Fibroblast of lung (primary cell): Measurements from ENCODE around the gene LRRC3B.

Source experiments
- CTCF ChIP-seq, 2 donors: IDR thresholded peaks in 1 of 2; conservative IDR thresholded peaks in 1 of 2; 1 replicate in 1 of 2; 2 replicates in 1 of 2; pipeline ENCODE4 v1.5.1; 2011 to 2012; ENCODE audit warnings: low read length in 2 of 2, control low read depth in 1 of 2, inconsistent platforms in 1 of 2, low read depth in 1 of 2, mild to moderate bottlenecking in 1 of 2
- EZH2 ChIP-seq: IDR thresholded peaks from 2 replicates; pipeline ENCODE4 v1.5.1; 2012; ENCODE audit warnings: low read length, control low read depth, mild to moderate bottlenecking; ENCODE audit errors: missing control alignments

GRCh38 chr3:26752466-26752865 lies 129.9 kb downstream of the LRRC3B start:
- TF ChIP-seq CTCF (conservative IDR thresholded peaks at IDR 0.05 in 1 of 2, IDR thresholded peaks at IDR 0.05 in 1 of 2; ENCODE audit: low read depth in 1 of 2, low read length in 2 of 2) (no peak), EZH2 (no peak)
